Measurements from ENCODE around the gene BAIAP2.

The BAIAP2 gene

DNA sequence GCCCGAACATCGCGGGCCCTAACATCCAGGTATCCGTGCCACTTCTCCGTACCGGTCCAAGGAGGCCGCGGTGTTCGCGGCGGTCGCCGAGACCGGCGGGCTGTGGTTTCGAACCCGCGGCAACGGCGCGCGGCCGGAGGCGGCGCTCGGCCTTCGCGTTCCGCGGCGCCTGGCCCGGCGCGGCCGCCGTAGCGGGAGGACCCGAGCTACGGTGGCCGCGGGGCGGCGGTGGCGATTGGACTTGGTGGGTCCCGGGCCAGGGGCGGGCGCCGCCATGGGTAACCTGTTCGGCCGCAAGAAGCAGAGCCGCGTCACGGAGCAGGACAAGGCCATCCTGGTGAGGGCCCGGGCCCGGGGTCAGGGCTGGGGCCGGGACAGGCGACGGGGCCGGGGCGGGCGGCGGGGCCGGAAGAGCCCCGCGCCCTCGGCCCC lies 43.3 kb upstream of the BAIAP2 start, which contains the start of gene CHMP6:
TSS of gene CHMP6 (plus strand) at position 197 of the 432 bp plus-strand sequence. CDS start at position 275, 78 bp downstream.
- peak within 1 kb of the TSS; percentile 71 for H3K4me3 ChIP-seq (replicated peaks; ENCODE audit: low read depth, low read length)
- DNase-seq (ENCODE audit: extremely low read depth, low read depth) = no peak
- TF ChIP-seq, protein P1, sequence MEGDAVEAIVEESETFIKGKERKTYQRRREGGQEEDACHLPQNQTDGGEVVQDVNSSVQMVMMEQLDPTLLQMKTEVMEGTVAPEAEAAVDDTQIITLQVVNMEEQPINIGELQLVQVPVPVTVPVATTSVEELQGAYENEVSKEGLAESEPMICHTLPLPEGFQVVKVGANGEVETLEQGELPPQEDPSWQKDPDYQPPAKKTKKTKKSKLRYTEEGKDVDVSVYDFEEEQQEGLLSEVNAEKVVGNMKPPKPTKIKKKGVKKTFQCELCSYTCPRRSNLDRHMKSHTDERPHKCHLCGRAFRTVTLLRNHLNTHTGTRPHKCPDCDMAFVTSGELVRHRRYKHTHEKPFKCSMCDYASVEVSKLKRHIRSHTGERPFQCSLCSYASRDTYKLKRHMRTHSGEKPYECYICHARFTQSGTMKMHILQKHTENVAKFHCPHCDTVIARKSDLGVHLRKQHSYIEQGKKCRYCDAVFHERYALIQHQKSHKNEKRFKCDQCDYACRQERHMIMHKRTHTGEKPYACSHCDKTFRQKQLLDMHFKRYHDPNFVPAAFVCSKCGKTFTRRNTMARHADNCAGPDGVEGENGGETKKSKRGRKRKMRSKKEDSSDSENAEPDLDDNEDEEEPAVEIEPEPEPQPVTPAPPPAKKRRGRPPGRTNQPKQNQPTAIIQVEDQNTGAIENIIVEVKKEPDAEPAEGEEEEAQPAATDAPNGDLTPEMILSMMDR (IDR thresholded peaks at IDR 0.05; ENCODE audit: low read depth, low read length, missing control alignments) = no peak

DNA sequence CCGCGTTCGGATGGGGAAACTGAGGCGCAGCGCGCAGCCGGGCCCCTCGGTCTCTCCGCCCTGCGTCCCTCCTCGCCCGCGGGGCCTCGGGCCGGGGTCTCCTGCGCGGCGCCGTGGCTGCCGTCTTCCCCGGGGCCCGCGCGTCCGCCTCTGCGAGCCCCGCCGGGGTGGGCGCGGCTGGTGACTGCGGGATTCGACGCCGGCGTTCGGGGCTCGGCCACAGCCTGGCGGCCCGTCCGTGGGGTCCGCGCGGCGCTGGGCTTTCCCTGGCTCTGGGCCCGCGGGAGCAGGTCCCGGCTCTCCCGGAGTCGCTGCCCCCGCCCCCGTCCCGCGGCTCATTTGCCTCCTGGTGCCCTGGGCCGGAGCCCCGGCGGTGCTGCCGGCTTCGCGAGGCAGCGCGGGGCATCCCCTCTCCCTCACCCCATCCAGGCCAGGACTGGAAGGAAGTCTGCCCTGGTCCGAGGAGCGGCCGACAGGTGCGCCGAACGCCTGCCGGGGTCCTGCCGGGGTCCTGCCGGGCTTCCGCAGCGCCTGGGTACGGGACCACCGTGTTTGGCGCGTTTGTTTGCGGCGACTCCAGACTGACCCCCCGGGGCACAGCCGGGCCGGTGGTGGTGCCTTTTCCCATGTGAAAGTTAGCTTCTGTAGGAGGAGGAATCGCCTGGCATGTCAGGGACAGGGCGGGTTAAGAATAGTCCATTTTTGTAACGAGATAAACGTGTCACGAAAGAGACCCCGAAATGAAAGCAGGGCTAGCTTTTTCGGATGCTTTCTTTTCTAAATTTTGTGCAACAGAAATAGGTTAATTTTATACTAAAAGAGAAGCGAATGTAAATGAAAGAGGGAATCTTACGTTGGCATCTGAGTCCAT lies 42.6 kb upstream of the BAIAP2 start:
- no peak for DNase-seq (ENCODE audit: extremely low read depth, low read depth)
- H3K4me3 ChIP-seq (replicated peaks; ENCODE audit: low read depth, low read length) = peak overlapping the region; percentile 71
- TF ChIP-seq, protein P1 (IDR thresholded peaks at IDR 0.05; ENCODE audit: low read depth, low read length, missing control alignments) = no peak

DNA sequence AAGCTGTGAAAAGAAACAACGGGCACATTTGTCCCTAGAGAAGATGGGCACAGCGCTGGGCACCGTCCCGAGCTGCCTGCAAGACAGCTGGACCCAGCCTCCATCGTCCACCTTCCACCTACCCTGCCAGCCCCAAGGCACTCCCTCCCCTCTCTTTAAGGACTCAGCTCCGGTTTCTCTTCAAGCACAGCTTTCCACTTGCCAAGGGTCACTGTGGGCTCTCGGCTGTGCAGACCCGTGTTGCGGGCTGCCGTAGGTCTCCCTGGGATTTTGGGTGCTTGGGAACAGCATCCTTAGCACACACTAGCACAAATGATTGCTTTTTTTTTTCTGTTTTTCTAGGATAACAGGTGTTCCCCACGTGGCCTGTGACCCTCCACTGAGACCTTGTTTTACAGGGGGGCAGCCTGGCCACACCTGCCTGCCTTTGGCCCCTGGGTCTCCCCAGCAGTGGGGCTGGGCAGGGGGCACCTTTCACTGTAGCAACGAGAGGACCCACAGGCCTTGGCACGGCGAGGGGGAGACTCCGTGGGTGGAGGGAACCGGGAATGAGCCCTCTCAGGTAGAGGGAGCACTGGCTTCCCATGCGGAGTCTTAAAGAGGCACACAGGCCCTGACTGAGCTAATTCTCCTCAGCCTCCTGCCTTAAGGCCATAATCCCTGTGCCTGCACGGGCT lies 41.9 kb upstream of the BAIAP2 start:
- no peak for DNase-seq (ENCODE audit: extremely low read depth, low read depth)
- TF ChIP-seq, protein P1 (IDR thresholded peaks at IDR 0.05; ENCODE audit: low read depth, low read length, missing control alignments) = no peak
- H3K4me3 ChIP-seq (replicated peaks; ENCODE audit: low read depth, low read length) = peak overlapping the region; percentile 71

DNA sequence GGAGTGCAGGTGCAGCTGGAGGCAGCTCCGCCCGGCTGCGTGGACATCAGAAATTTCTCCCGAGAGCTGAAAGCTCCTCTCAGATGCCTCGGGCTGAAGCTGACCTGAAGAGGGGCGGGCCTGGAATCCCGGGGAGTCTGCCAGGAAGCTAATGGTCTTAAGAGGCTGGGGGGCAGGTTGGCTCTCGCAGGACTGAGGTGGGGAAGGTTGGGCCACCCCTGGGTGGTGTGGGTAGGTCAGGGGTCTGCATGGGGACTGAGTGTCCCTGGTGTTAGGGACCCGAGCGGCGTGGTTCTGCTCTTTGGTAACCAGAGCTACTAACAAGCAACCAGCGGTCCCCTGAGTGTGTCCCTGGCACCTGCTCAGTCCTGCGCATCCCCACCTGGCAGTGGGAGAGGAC lies 39.8 kb upstream of the BAIAP2 start:
- TF ChIP-seq, protein P1 (IDR thresholded peaks at IDR 0.05; ENCODE audit: low read depth, low read length, missing control alignments) = no peak
- H3K4me3 ChIP-seq (replicated peaks; ENCODE audit: low read depth, low read length) = no peak overlapping the region
- no peak for DNase-seq (ENCODE audit: extremely low read depth, low read depth)

DNA sequence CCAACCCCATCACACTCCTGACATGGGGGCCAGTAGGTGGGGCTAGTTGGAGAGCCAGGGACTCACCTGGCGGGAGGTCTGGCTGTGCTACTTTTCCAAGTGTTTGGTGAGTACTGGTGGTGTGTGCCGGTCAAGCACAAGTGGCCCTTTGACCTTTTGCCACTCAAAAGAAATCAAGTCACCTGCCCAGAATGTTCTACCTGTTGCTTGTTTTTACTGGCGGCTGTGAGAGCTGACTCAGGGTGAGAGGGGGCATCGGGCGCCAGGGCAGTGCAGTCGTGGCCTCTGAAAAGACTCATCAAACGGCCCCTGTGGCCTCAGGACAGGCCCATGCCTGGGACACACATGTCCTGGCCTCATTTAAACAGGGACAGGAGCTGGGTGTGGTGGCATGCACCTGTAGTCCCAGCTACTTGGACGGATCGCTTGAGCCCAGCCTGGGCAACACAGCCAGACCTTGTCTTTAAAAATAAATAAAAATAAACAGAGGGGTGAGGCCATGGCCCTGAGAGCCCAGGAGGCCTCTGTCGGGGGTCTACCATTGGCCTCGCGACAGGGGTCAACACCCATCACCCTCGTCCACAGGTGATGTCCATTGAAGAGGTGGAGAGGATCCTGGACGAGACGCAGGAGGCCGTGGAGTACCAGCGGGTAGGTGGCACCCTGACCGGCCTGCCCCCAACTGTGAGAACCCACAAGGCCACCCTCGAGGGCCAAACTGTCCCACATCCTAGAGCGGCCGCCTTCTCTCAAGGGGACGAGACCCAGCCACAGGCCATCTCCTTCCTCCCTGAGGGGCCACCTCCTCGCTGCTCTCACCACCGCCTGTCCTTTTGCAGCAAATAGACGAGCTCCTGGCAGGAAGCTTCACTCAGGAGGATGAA lies 38.3 kb upstream of the BAIAP2 start:
- TF ChIP-seq, protein P1 (IDR thresholded peaks at IDR 0.05; ENCODE audit: low read depth, low read length, missing control alignments) = no peak
- no peak for DNase-seq (ENCODE audit: extremely low read depth, low read depth)
- H3K4me3 ChIP-seq (replicated peaks; ENCODE audit: low read depth, low read length) = no peak overlapping the region

DNA sequence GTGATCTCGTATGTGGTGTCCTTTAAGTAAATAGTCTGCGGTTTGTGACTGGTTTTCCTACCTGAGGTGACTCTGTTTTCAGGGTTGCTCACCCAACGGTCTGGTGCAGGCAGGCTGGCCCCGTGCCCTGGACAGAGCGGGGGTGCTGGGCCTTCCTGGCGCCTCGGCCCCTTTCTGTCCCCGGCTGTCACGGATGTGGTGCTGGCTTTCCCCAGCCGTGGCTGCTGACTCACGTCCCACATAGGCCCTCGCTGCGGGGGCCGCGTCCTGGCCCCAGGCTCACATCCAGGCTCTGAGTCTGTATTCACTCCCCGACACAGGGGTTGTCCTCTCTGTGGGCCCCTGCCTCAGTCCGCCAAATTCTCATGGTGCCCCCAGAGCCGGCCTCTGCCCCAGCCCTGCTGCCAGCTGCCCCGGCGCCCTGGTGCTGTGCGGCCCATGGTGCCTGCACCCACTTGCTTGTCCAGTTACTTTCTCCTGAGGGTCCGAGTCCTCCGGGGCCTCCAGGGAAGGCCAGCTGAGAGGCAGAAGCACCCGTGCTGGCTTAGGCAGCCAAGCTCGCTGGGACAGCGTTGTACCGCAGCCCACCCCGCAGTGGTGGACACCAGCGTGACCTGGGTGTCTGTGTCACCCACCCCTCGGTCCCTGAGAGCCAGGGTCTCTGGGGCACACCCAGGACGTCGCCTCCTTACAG lies 37.4 kb upstream of the BAIAP2 start:
- DNase-seq (ENCODE audit: extremely low read depth, low read depth) = no peak
- no peak overlapping the region for H3K4me3 ChIP-seq (replicated peaks; ENCODE audit: low read depth, low read length)
- TF ChIP-seq, protein P1 (IDR thresholded peaks at IDR 0.05; ENCODE audit: low read depth, low read length, missing control alignments) = no peak
